GM18517 (cell line): ENCODE measurements around the gene AFF1.
A peak's percentile ranks its signal among the peaks of the same experiment; 100 is the strongest.
"Not testable (repeated sequence)": the region's sequence is repeated elsewhere in the genome, so short reads cannot be mapped to it uniquely, and the experiment has no call there.

Experiments
- ATAC-seq: cut with Tn5 transposase; IDR thresholded peaks from one replicate; pipeline ENCODE4 v1.9.1; 2021; ENCODE audit warnings: mild to moderate bottlenecking, moderate library complexity; ENCODE audit not compliant: unreplicated experiment

The AFF1 gene

GRCh38 chr4:86975927-86976326 lies 41.1 kb downstream of the AFF1 start:
- no peak for ATAC-seq

- no peak for ATAC-seq
These were observed 42.1 kb downstream of the AFF1 start for GRCh38 chr4:86976801-86977485.

GRCh38 chr4:86977621-86978184 lies 42.9 kb downstream of the AFF1 start:
- peak; percentile 97 for ATAC-seq

GRCh38 chr4:86978709-86979108 lies 43.9 kb downstream of the AFF1 start:
- ATAC-seq = no peak

GRCh38 chr4:86980230-86980629 lies 45.4 kb downstream of the AFF1 start:
- no peak for ATAC-seq

GRCh38 chr4:86981789-86982188 lies 47.0 kb downstream of the AFF1 start:
- ATAC-seq = no peak

- not testable (repeated sequence) for ATAC-seq
These were observed 51.0 kb downstream of the AFF1 start for GRCh38 chr4:86985852-86986251.

GRCh38 chr4:86989658-86990057 lies 54.8 kb downstream of the AFF1 start:
- not testable (repeated sequence) for ATAC-seq

GRCh38 chr4:86990510-86990909 lies 55.7 kb downstream of the AFF1 start:
- no peak for ATAC-seq

- ATAC-seq = no peak
These were observed 57.2 kb downstream of the AFF1 start for GRCh38 chr4:86991994-86992393.

- no peak for ATAC-seq
These were observed 59.3 kb downstream of the AFF1 start for GRCh38 chr4:86993909-86994681.

- no peak for ATAC-seq
These were observed 59.9 kb downstream of the AFF1 start for GRCh38 chr4:86994686-86995085.

- ATAC-seq = not testable (repeated sequence)
These were observed 61.7 kb downstream of the AFF1 start for GRCh38 chr4:86996510-86996909.

- ATAC-seq = no peak
These were observed 64.4 kb downstream of the AFF1 start for GRCh38 chr4:86999136-86999643.

- ATAC-seq = no peak
These were observed 67.9 kb downstream of the AFF1 start for GRCh38 chr4:87002682-87003043.

- no peak for ATAC-seq
These were observed 68.5 kb downstream of the AFF1 start for GRCh38 chr4:87003266-87003665.

GRCh38 chr4:87005369-87005689 lies 70.5 kb downstream of the AFF1 start:
- no peak for ATAC-seq

- peak; percentile 22 for ATAC-seq
These were observed 71.0 kb downstream of the AFF1 start for GRCh38 chr4:87005690-87006425.

GRCh38 chr4:87006426-87006675 lies 71.5 kb downstream of the AFF1 start:
- ATAC-seq = peak; percentile 63

- peak; percentile 65 for ATAC-seq
These were observed 72.1 kb downstream of the AFF1 start for GRCh38 chr4:87006676-87007527.
